Breast epithelium (tissue), 3 donors: Measurements from ENCODE around the gene STRBP.

Experiments used
- CTCF ChIP-seq, 3 donors: fragments of 450-650 bp; IDR thresholded peaks; one replicate each; pipeline ENCODE4 v1.5.1; 2016 to 2017; ENCODE audit warnings: antibody characterized with exemption in 3 of 3, mild to moderate bottlenecking in 3 of 3, moderate library complexity in 3 of 3
- POLR2A ChIP-seq: fragments of 450-650 bp; IDR thresholded peaks from one replicate; pipeline ENCODE4 v1.6.1; 2016; ENCODE audit warnings: antibody characterized with exemption, mild to moderate bottlenecking, moderate library complexity
- POLR2AphosphoS5 ChIP-seq, 3 donors: sonication (generic); formaldehyde crosslinking; IDR thresholded peaks; one replicate each; pipeline ENCODE4 v1.6.1; 2017; ENCODE audit warnings: antibody characterized with exemption in 3 of 3

DNA sequence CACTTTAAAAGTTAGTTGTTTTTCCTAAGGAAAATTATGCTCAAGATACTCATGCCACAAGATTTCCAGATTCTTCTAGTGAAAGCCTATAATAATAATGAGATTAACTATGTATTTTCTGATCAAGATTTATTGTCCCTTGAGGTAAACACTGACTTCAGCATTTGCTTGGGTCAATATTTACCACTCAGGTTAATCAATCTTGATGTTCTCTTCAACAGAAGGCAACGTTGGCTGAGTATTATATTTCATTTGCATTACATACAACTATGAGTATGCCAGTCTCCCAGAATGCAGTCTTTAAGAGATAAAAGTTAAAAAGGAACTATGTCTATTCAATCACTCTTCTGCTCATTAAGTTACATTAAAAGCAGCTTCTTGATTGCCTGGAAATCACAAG, 119.3 kb downstream of the STRBP start:
- no peak for TF ChIP-seq CTCF (IDR thresholded peaks at IDR 0.05)
- no peak for TF ChIP-seq POLR2A
- no peak for TF ChIP-seq POLR2AphosphoS5 (IDR thresholded peaks at IDR 0.05)
